K562 (cell line): ENCODE results near the gene FMNL1. TPM values are rescaled to one million over a fixed set of nuclear protein-coding genes. Genes with fewer than 3 reads are reported as not detected.

Experiments
- ARID3A ChIP-seq: IDR thresholded peaks from 2 replicates; pipeline ENCODE4 v1.6.1; 2012; ENCODE audit warnings: low read depth, low read length, improper control_type of control experiment, borderline replicate concordance
- BHLHE40 ChIP-seq: IDR thresholded peaks from 2 replicates; pipeline ENCODE4 v1.6.1; 2011; ENCODE audit warnings: low read length, improper control_type of control experiment
- GTF3C2 ChIP-seq: IDR thresholded peaks from 3 replicates; pipeline ENCODE4 v1.6.1; 2011; ENCODE audit warnings: borderline replicate concordance, mild to moderate bottlenecking, moderate library complexity; ENCODE audit not compliant: insufficient read length; ENCODE audit errors: extremely low read depth
- MEIS2 ChIP-seq: fragments of 450-650 bp; IDR thresholded peaks from 2 replicates; pipeline ENCODE4 v1.6.1; 2014; ENCODE audit warnings: mild to moderate bottlenecking; ENCODE audit not compliant: partially characterized antibody
- NFIC ChIP-seq: fragments of 450-650 bp; IDR thresholded peaks from 2 replicates; pipeline ENCODE4 v1.6.1; 2017; ENCODE audit warnings: mild to moderate bottlenecking, inconsistent platforms
- NR2C1 ChIP-seq, 2 experiments: fragments of 450-650 bp; IDR thresholded peaks; 2 replicates each; pipeline ENCODE4 v1.6.1; 2017; ENCODE audit warnings: mild to moderate bottlenecking in 2 of 2, antibody characterized with exemption in 1 of 2, inconsistent platforms in 1 of 2, missing compliant biosample characterization in 1 of 2, missing genetic modification characterization in 1 of 2
- PRDM10 ChIP-seq: fragments of 450-650 bp; IDR thresholded peaks from 2 replicates; pipeline ENCODE4 v1.6.1; 2018; ENCODE audit not compliant: partially characterized antibody
- RBM22 ChIP-seq: fragments of 200-400 bp; formaldehyde crosslinking; IDR thresholded peaks from 2 replicates; pipeline ENCODE4 v1.6.1; 2018; ENCODE audit warnings: low read length, low read depth; ENCODE audit not compliant: poor library complexity, severe bottlenecking
- RNF219 ChIP-seq: fragments of 250-450 bp; sonication (Bioruptor Pico); IDR thresholded peaks from 2 replicates; pipeline ENCODE4 v1.5.0; 2022; ENCODE audit warnings: mild to moderate bottlenecking
- ZBTB34 ChIP-seq: fragments of 250-450 bp; sonication (Bioruptor Pico); IDR thresholded peaks from 2 replicates; pipeline ENCODE4 v1.8.0; 2021; ENCODE audit warnings: mild to moderate bottlenecking, moderate library complexity
- ZFP30 ChIP-seq: fragments of 250-450 bp; sonication (Bioruptor Pico); IDR thresholded peaks from 2 replicates; pipeline ENCODE4 v1.8.0; 2022; ENCODE audit warnings: moderate library complexity, mild to moderate bottlenecking, inconsistent platforms, borderline replicate concordance
- ZNF431 ChIP-seq: sonication (generic); formaldehyde crosslinking; IDR thresholded peaks from 2 replicates; pipeline ENCODE4 v1.8.0; 2022; ENCODE audit warnings: mild to moderate bottlenecking, missing genetic modification reagents
- polyA plus RNA-seq, 8 experiments: library from polyadenylated mRNA; depleted of rRNA in 4 of 8; stranded (reverse) in 5 of 8; unstranded in 3 of 8; fragments of >200 nt; fragmentation: Nextera tagmentation in 2 of 8; fragmentation: Illumina TruSeq in 1 of 8; extraction: Ambion mirVana in 2 of 8; extraction: Trizol in 1 of 8; gene quantifications; 2 replicates each; pipeline versions ENCODE4 v1.2.1 to v1.2.3, GENCODE V29; 2011 to 2014; ENCODE audit warnings: inconsistent platforms in 1 of 8, missing spikeins in 1 of 8
- total RNA-seq, 7 experiments: library from RNA; depleted of rRNA in 6 of 7; stranded (reverse); fragments of >200 nt in 6 of 7; fragmentation: Illumina TruSeq in 2 of 7; extraction: Trizol in 2 of 7; gene quantifications; 2 replicates each; pipeline versions ENCODE4 v1.2.1 to v1.2.3, GENCODE V29; 2011 to 2021; ENCODE audit warnings: low replicate concordance in 1 of 7

The FMNL1 gene
- total and polyA plus RNA-seq, 9 of the 15 experiments (the other 6 are each of a cell fraction or from before 2014, with no cell fraction given) = 0.70 to 36.6 (median 7.7) TPM

GRCh38 chr17:45225964-45226530, 4.4 kb downstream of the FMNL1 start (continued):
- TF ChIP-seq PRDM10 (peak; percentile 66), BHLHE40 (peak; percentile 51), NR2C1 (IDR thresholded peaks at IDR 0.05) (peak; percentile 41; the same call in 1 of the 2 replicates), NR2C1 (tag; IDR thresholded peaks at IDR 0.05) (0 out of 2 replicates have a peak, but pooled peaks have one; percentile 21), ZBTB34 (CRISPR knock-in tag) (no peak), NFIC (no peak; the same call in 1 of the 2 replicates), GTF3C2 (no peak), ZFP30 (no peak), RBM22 (no peak), ARID3A (no peak), ZNF431 (CRISPR knock-in tag) (peak; percentile 66; the same call in 1 of the 2 replicates), MEIS2 (no peak), RNF219 (no peak)
